ENCODE results near the gene DNAH8.
A peak's percentile ranks its signal among the peaks of the same experiment; 100 is the strongest.

The DNAH8 gene

DNA sequence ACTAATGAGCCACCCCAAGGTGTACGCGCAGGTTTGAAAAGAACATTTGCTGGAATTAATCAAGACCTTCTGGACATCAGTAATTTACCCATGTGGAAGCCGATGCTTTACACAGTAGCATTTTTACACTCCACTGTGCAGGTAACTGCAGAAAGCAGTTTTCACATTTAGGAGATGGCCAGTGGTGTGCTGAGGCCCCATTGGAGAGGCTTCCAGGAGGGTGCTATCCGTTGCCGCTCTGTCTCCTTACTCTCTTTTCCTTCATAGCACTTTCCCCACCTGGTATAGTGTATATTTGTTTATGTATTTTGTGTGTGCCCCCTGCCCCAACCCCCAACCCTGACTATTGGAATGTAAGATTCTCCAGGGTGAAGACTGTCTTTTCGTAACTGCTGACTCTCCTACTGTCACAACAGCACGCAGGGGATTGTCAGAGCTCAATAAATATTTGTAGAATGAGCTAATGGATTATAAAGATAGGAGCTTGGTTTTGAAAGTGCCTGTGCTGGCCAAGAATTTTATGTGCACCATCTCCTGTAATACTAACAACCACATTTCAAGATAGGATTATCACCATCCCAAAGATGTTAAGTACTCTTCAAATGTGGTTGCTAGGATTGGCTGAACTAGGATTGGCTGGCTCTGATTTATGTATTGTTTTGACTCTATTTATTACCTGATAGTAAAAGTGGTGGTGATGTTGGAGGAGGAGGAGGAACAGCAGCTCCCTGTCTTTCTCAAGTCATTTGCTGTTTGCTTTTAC lies 259.5 kb downstream of the DNAH8 start:
- DNase-seq (ENCODE audit: low spot score), result peak; percentile 12

- peak; percentile 23 for DNase-seq (ENCODE audit: low spot score)
Measured at GRCh38 chr6:38975621-38976049, 260.5 kb downstream of the DNAH8 start.

- no peak for DNase-seq (ENCODE audit: low spot score)
Measured at GRCh38 chr6:38976051-38976450, 260.9 kb downstream of the DNAH8 start.

GRCh38 chr6:38976801-38977500 lies 261.8 kb downstream of the DNAH8 start:
- DNase-seq (ENCODE audit: low spot score), result no peak

- DNase-seq (ENCODE audit: low spot score), result no peak
Measured at GRCh38 chr6:38978139-38978704, 263.1 kb downstream of the DNAH8 start.

DNA sequence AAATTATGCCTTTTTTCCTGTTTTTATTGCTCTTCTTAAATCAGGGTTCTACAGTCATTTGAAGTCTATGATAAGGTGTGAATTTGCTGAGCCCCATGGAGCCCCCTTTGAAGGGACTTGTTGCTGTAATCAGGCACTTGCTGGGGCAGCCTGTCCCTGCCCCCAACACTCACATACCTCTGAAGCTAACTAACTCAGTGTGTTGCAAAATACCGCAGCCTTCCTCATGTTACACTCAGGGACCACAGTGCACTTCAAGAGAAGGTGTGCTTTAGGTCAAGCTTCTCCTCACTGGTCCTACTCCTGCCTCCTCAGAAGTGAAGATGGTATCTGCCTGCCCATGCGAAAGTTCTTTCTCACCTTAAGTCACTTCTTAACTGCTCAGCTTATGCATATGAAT lies 267.4 kb downstream of the DNAH8 start:
- peak; percentile 21 for DNase-seq (ENCODE audit: low spot score)

GRCh38 chr6:38984723-38985122 lies 269.6 kb downstream of the DNAH8 start:
- no peak for DNase-seq (ENCODE audit: low spot score)

- DNase-seq (ENCODE audit: low spot score), result no peak
Measured at GRCh38 chr6:38985839-38986238, 270.7 kb downstream of the DNAH8 start.

- DNase-seq (ENCODE audit: low spot score), result no peak
Measured at GRCh38 chr6:38987503-38987902, 272.4 kb downstream of the DNAH8 start.

GRCh38 chr6:38988736-38989449 lies 273.8 kb downstream of the DNAH8 start:
- DNase-seq (ENCODE audit: low spot score), result no peak

- DNase-seq (ENCODE audit: low spot score), result no peak
Measured at GRCh38 chr6:38990475-38990874, 275.4 kb downstream of the DNAH8 start.

- no peak for DNase-seq (ENCODE audit: low spot score)
Measured at GRCh38 chr6:38996676-38997075, 281.6 kb downstream of the DNAH8 start.

- peak; percentile 41 for DNase-seq (ENCODE audit: low spot score)
Measured at GRCh38 chr6:38997128-38997761, 282.1 kb downstream of the DNAH8 start.

GRCh38 chr6:39003072-39003471 lies 288.0 kb downstream of the DNAH8 start:
- peak; percentile 16 for DNase-seq (ENCODE audit: low spot score)

- DNase-seq (ENCODE audit: low spot score), result no peak
Measured at GRCh38 chr6:39003492-39003891, 288.4 kb downstream of the DNAH8 start.

DNA sequence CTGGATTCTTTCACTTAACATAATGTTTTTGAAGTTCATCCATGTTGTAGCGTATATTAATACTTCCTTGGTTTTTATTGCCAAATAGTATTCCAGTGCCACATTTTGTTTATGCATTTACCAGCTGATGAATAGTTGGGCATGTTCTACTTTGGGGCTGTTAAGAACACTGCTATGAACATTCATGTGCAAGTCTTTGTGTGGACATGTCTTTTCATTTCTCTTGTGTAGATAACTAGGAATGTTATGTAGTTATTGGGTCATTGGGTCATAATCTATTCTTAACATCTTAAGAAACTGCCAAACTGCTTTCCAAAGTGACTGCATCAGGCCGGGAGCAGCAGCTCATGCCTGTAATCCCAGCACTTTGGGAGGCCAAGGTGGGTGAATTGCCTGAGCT lies 289.7 kb downstream of the DNAH8 start:
- no peak for DNase-seq (ENCODE audit: low spot score)

DNA sequence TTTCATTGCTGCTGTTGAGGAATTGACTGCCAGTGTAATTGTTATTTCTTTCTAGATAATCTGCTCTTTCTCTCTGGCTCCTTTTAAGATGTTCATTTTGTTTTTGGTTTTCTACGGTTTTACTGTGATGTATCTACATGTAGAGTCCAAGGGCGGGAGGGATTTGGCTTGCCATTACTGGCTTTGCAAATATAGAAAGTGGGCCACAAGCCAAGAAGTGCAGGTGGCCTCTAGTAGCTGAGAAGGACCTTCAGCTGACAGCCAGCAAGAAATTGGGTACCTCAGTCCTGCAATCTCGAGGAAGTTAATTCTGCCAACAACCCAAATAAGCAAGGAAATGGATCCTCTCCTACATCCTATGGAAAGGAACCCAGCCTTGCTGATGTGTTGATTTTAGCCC lies 290.7 kb downstream of the DNAH8 start:
- DNase-seq (ENCODE audit: low spot score), result no peak

- no peak for DNase-seq (ENCODE audit: low spot score)
Measured at GRCh38 chr6:39007575-39007974, 292.5 kb downstream of the DNAH8 start.

DNA sequence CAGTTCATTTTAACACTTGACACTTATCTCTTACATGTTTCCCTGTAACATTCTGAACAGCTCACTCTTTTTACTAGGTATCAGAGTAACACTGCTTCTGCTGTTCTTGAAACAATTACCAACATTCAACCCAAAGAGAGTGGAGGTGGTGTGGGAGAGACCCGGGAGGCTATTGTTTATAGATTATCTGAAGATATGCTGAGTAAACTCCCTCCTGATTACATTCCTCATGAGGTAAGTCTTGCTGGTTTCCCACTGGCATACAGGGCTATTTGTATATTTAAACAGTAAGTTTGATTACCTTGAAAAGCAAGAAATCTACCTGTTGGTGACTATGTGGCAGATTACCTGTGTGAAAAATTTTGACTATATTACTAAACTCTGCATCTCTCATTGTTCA lies 293.6 kb downstream of the DNAH8 start:
- DNase-seq (ENCODE audit: low spot score), result no peak

DNA sequence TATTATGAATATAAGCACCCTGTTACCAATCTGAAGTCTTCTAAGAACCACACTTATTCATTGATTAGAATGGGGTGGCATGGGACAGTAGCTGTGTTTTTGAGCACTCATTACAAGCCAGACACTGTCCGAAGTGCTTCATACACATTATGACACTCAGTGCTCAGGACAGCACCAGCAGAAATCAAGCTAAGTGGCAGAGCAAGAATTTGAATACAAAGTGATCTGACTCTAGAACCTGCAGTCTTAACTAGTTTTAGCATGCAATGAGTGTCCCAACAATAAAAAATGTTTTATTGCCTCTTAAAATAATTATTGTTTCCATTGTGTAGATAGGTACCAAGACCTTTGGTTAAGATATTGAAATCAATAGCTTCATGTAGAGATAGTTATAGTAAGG lies 294.4 kb downstream of the DNAH8 start:
- no peak for DNase-seq (ENCODE audit: low spot score)

GRCh38 chr6:39016839-39017546 lies 301.9 kb downstream of the DNAH8 start:
- DNase-seq (ENCODE audit: low spot score), result no peak

DNA sequence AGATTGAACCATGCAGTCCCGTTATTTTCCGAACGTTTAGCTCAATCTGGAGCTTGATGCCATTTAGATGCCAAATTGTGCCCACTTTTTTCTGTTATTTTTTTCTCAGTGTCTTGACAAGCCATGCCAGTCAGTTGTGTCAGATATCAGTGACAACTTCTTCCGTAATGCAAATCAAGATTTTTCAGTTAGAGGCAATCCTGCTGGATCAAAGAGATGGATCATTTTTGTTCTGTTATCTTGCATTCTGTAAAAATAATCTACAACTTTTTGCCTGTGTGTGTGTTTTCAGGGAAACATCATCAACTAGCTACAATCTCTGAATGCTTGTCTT lies 302.4 kb downstream of the DNAH8 start:
- no peak for DNase-seq (ENCODE audit: low spot score)
